Thyroid gland (tissue), 4 donors: ENCODE measurements around the gene EIF4G1.

ENCODE experiments used
- CTCF ChIP-seq, 6 experiments: fragments of 200-600 bp in 3 of 6; fragments of 450-650 bp in 3 of 6; sonication (generic) in 3 of 6; IDR thresholded peaks; one replicate each; pipeline ENCODE4 v1.5.1; 2016 to 2019; ENCODE audit warnings: antibody characterized with exemption in 6 of 6, mild to moderate bottlenecking in 2 of 6, inconsistent platforms in 1 of 6, moderate library complexity in 1 of 6
- POLR2A ChIP-seq, 2 donors: fragments of 450-650 bp; IDR thresholded peaks; one replicate each; pipeline ENCODE4 v1.6.1; 2017; ENCODE audit warnings: antibody characterized with exemption in 2 of 2, mild to moderate bottlenecking in 2 of 2, moderate library complexity in 1 of 2

- no peak for TF ChIP-seq POLR2A (IDR thresholded peaks at IDR 0.05)
- TF ChIP-seq CTCF (IDR thresholded peaks at IDR 0.05), result no peak
Measured at GRCh38 chr3:184333190-184333589, 18.8 kb downstream of the EIF4G1 start.
